ENCODE data around the gene SECISBP2L.

The SECISBP2L gene

DNA sequence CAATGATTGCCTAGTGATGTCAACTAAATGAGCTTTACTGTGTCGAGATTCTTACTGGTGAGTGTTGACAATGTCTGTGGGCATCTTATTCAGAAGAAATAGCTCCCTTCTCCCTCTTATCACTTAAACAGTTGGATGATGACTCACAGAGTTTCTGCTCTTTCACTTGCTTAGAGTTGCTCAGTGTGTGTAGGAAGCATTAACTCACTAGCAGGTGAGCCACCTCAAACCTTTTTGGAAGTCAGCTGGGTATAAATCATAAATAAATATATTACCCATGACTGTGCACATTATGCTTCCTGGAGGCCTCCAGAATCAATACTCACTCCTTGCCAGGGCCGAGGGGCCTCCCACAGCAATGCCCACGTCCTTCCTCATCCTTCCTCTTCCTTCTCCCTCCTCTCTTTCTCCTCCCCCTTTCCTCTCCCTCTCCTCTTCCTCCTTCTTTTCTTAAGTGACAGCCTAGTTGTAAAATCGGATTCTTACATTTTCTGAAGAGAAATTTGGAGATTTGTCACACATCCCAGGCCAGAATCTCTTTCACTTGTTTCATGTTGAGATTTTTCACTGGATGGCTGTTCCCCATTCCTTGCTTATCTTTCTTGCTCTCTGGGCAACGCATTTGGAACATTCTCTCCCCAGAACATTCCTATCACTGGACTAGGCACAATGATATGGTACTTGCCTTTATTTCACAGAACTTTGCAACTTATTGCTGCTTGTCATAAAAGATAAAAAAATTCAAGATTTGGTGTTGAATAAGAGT, 100.0 kb downstream of the SECISBP2L start:
- TF ChIP-seq, protein P1, sequence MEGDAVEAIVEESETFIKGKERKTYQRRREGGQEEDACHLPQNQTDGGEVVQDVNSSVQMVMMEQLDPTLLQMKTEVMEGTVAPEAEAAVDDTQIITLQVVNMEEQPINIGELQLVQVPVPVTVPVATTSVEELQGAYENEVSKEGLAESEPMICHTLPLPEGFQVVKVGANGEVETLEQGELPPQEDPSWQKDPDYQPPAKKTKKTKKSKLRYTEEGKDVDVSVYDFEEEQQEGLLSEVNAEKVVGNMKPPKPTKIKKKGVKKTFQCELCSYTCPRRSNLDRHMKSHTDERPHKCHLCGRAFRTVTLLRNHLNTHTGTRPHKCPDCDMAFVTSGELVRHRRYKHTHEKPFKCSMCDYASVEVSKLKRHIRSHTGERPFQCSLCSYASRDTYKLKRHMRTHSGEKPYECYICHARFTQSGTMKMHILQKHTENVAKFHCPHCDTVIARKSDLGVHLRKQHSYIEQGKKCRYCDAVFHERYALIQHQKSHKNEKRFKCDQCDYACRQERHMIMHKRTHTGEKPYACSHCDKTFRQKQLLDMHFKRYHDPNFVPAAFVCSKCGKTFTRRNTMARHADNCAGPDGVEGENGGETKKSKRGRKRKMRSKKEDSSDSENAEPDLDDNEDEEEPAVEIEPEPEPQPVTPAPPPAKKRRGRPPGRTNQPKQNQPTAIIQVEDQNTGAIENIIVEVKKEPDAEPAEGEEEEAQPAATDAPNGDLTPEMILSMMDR (IDR thresholded peaks at IDR 0.05) = no peak
- no peak for TF ChIP-seq ZFX (IDR thresholded peaks at IDR 0.05; ENCODE audit: borderline replicate concordance)
- no peak overlapping the region for H3K27ac ChIP-seq

DNA sequence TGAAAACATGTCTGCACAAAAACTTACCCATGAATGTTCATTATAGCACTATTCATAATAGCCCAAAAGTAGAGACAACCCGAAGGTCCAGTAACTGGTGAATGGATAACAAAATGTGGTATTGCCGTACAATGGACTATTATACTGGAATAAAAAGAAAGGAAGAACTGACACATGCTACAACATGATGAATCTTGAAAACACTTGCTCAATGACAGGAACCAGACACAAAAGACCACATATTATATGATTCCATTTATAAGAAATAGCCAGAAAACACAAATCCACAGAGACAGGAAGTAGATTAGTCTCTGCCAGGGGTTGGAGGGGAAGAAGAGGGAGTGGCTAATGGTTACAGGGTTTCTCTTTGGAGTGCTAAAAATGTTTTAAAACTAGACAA, 100.9 kb downstream of the SECISBP2L start:
- no peak overlapping the region for H3K27ac ChIP-seq
- TF ChIP-seq, protein P1 (IDR thresholded peaks at IDR 0.05) = no peak
- TF ChIP-seq ZFX (IDR thresholded peaks at IDR 0.05; ENCODE audit: borderline replicate concordance) = no peak

DNA sequence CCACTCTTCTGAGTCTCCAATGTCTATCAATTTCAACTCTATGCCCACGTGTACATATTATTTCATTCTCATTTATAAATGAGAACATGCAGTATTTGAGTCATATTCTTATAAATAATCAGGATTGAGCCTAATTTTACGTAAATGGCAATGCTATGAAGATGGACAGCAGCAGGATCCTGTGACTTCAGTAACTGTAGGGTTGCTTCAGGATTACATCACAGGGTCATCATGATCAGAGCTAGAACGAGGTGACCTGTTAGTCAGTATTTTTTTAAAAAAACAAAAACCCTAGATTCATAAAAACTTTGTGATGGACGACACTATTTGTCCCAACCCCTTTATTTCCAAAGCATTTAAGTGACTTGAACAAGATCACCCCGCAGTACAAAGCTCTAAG, 104.3 kb downstream of the SECISBP2L start:
- TF ChIP-seq, protein P1 (IDR thresholded peaks at IDR 0.05) = no peak
- TF ChIP-seq ZFX (IDR thresholded peaks at IDR 0.05; ENCODE audit: borderline replicate concordance) = no peak
- no peak overlapping the region for H3K27ac ChIP-seq

DNA sequence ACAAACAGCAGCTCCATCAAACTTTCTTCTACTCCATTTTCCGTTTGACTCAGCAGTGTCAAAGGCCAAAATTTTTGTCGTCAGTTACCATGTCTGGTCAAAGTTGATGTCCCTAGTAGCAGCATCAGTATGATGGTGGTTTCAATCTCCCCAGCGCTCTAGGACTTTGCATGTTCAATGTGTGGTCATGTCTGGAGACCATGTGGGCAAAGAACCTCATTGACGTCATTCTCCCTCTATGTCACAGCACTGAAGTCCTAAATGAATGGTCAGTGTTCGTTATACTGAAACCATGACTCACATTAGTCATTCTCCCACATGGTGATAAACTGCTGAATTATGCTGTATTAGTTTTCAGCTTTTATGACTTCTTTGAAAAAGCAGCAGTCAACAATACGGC, 105.7 kb downstream of the SECISBP2L start:
- TF ChIP-seq, protein P1 (IDR thresholded peaks at IDR 0.05) = no peak
- TF ChIP-seq ZFX (IDR thresholded peaks at IDR 0.05; ENCODE audit: borderline replicate concordance) = no peak

DNA sequence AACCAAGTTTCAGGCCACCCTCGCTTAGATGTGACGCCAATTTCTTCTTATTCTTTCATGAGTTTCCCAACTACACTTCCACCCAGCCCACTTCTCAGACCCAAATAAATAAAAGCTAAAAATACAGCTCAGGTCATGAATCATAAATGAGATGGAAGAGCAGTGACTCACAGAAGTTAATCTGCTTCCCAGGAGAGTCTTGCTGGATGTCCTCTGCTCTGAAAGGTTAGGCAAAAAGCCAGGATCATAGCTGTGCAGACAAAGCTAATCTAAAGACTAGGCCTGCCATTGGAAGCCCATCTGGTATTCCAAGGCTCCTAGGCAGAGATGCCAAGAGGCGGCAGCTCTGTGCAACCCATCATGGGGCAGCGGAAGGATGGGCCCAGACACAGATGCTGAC, 106.6 kb downstream of the SECISBP2L start:
- H3K27ac ChIP-seq = no peak overlapping the region
- TF ChIP-seq ZFX (IDR thresholded peaks at IDR 0.05; ENCODE audit: borderline replicate concordance) = no peak
- TF ChIP-seq, protein P1 (IDR thresholded peaks at IDR 0.05) = no peak

More for the DNA sequence above, 105.7 kb downstream of the SECISBP2L start:
- no peak overlapping the region for H3K27ac ChIP-seq

All from 22Rv1 (cell line).